HepG2 (cell line): ENCODE measurements around the gene HPCAL1.

ENCODE experiments used
- EP300 ChIP-seq, 3 experiments: sonication (generic) in 1 of 3; formaldehyde crosslinking in 1 of 3; IDR thresholded peaks; 2 replicates each; pipeline versions ENCODE4 v1.5.1 to v1.6.1; 2011 to 2020; ENCODE audit warnings: low read depth in 2 of 3, low read length in 2 of 3, borderline replicate concordance in 1 of 3, improper control_type of control experiment in 1 of 3, mild to moderate bottlenecking in 1 of 3, missing genetic modification reagents in 1 of 3, moderate library complexity in 1 of 3
- ERF ChIP-seq: IDR thresholded peaks from 2 replicates; pipeline ENCODE4 v1.6.1; 2018; ENCODE audit warnings: missing biosample characterization, missing genetic modification reagents
- HOXA5 ChIP-seq: sonication (generic); formaldehyde crosslinking; IDR thresholded peaks from 2 replicates; pipeline ENCODE4 v1.4.0; 2020; ENCODE audit warnings: missing genetic modification reagents
- KDM5A ChIP-seq: fragments of 200-600 bp; sonication (generic); IDR thresholded peaks from 2 replicates; pipeline ENCODE4 v1.7.0; 2018; ENCODE audit warnings: antibody characterized with exemption, mild to moderate bottlenecking, low read length, borderline replicate concordance
- MTA1 ChIP-seq: sonication (generic); formaldehyde crosslinking; IDR thresholded peaks from 2 replicates; pipeline ENCODE4 v1.4.0; 2020; ENCODE audit warnings: missing genetic modification reagents, mild to moderate bottlenecking, borderline replicate concordance
- NR1H2 ChIP-seq: sonication (generic); formaldehyde crosslinking; IDR thresholded peaks from 2 replicates; pipeline ENCODE4 v1.8.1; 2022; ENCODE audit warnings: low read depth, missing genetic modification reagents, borderline replicate concordance
- NR2C2 ChIP-seq: sonication (generic); formaldehyde crosslinking; IDR thresholded peaks from 2 replicates; pipeline ENCODE4 v1.4.0; 2020; ENCODE audit warnings: missing genetic modification reagents, mild to moderate bottlenecking, moderate library complexity, borderline replicate concordance
- TCF7 ChIP-seq: sonication (generic); IDR thresholded peaks from 2 replicates; pipeline ENCODE4 v1.6.1; 2016; ENCODE audit warnings: antibody characterized with exemption, low read depth
- ZNF773 ChIP-seq: sonication (generic); formaldehyde crosslinking; IDR thresholded peaks from 2 replicates; pipeline ENCODE4 v1.4.0; 2020; ENCODE audit warnings: missing genetic modification reagents, borderline replicate concordance
- TF ChIP-seq, protein P1 (sequence below): sonication (generic); formaldehyde crosslinking; IDR thresholded peaks from 2 replicates; pipeline ENCODE4 v1.4.0; 2020; ENCODE audit warnings: missing genetic modification reagents
- TF ChIP-seq, protein P2 (sequence below): sonication (generic); formaldehyde crosslinking; IDR thresholded peaks from 2 replicates; pipeline ENCODE4 v1.5.0; 2020; ENCODE audit warnings: mild to moderate bottlenecking, missing genetic modification reagents, moderate library complexity

DNA sequence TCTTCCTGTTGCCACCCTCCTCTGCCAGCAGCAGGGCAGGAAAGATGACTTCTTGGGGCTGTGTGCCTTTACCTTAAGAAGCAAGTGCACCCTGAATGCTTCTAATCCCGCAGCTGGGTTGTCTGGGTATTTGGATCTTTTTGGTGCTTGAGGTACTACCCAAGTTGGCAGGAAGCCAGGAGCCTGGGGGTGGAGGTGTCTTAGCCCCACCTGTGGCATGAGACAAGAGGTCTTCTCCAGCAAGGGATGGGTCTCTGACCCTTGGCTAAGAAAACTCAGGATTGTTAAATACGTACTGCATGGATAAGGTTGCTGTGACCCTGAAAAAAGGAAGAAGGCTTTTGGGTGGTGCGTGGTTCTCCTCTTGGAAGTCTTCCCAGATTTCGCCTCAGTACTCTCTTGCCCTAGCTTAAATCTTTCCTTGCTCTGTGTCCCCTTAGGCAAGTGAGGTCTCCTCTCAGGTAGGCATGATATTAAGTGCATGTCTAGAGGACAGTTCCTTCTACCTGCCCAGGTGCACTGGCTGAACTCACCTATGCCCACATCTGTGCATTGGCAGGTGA is 4.3 kb downstream of the HPCAL1 start:
- TF ChIP-seq MTA1 (CRISPR knock-in tag): no peak
- no peak for TF ChIP-seq NR2C2
- TF ChIP-seq ERF: no peak
- no peak for TF ChIP-seq KDM5A
- TF ChIP-seq ZNF773 (CRISPR knock-in tag): no peak
- TF ChIP-seq, protein P1, sequence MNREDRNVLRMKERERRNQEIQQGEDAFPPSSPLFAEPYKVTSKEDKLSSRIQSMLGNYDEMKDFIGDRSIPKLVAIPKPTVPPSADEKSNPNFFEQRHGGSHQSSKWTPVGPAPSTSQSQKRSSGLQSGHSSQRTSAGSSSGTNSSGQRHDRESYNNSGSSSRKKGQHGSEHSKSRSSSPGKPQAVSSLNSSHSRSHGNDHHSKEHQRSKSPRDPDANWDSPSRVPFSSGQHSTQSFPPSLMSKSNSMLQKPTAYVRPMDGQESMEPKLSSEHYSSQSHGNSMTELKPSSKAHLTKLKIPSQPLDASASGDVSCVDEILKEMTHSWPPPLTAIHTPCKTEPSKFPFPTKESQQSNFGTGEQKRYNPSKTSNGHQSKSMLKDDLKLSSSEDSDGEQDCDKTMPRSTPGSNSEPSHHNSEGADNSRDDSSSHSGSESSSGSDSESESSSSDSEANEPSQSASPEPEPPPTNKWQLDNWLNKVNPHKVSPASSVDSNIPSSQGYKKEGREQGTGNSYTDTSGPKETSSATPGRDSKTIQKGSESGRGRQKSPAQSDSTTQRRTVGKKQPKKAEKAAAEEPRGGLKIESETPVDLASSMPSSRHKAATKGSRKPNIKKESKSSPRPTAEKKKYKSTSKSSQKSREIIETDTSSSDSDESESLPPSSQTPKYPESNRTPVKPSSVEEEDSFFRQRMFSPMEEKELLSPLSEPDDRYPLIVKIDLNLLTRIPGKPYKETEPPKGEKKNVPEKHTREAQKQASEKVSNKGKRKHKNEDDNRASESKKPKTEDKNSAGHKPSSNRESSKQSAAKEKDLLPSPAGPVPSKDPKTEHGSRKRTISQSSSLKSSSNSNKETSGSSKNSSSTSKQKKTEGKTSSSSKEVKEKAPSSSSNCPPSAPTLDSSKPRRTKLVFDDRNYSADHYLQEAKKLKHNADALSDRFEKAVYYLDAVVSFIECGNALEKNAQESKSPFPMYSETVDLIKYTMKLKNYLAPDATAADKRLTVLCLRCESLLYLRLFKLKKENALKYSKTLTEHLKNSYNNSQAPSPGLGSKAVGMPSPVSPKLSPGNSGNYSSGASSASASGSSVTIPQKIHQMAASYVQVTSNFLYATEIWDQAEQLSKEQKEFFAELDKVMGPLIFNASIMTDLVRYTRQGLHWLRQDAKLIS: no peak
- TF ChIP-seq, protein P2, sequence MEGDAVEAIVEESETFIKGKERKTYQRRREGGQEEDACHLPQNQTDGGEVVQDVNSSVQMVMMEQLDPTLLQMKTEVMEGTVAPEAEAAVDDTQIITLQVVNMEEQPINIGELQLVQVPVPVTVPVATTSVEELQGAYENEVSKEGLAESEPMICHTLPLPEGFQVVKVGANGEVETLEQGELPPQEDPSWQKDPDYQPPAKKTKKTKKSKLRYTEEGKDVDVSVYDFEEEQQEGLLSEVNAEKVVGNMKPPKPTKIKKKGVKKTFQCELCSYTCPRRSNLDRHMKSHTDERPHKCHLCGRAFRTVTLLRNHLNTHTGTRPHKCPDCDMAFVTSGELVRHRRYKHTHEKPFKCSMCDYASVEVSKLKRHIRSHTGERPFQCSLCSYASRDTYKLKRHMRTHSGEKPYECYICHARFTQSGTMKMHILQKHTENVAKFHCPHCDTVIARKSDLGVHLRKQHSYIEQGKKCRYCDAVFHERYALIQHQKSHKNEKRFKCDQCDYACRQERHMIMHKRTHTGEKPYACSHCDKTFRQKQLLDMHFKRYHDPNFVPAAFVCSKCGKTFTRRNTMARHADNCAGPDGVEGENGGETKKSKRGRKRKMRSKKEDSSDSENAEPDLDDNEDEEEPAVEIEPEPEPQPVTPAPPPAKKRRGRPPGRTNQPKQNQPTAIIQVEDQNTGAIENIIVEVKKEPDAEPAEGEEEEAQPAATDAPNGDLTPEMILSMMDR: no peak
- no peak for TF ChIP-seq TCF7
- no peak for TF ChIP-seq EP300 (IDR thresholded peaks at IDR 0.05; ENCODE audit: low read depth in 2 of 2, low read length in 2 of 2)
- TF ChIP-seq EP300 (CRISPR knock-in tag; IDR thresholded peaks at IDR 0.05; ENCODE audit: borderline replicate concordance): no peak
- no peak for TF ChIP-seq HOXA5 (CRISPR knock-in tag)
- no peak for TF ChIP-seq NR1H2 (CRISPR knock-in tag)
